HG02885 (cell line): Measurements from ENCODE around the gene ALKBH1.
"Not testable (repeated sequence)": the region's sequence is repeated elsewhere in the genome, so short reads cannot be mapped to it uniquely, and the experiment has no call there.

Experiments used
- ATAC-seq: cut with Tn5 transposase; IDR thresholded peaks from one replicate; pipeline ENCODE4 v1.9.1; 2021; ENCODE audit warnings: mild to moderate bottlenecking; ENCODE audit not compliant: unreplicated experiment, poor library complexity

The ALKBH1 gene

DNA sequence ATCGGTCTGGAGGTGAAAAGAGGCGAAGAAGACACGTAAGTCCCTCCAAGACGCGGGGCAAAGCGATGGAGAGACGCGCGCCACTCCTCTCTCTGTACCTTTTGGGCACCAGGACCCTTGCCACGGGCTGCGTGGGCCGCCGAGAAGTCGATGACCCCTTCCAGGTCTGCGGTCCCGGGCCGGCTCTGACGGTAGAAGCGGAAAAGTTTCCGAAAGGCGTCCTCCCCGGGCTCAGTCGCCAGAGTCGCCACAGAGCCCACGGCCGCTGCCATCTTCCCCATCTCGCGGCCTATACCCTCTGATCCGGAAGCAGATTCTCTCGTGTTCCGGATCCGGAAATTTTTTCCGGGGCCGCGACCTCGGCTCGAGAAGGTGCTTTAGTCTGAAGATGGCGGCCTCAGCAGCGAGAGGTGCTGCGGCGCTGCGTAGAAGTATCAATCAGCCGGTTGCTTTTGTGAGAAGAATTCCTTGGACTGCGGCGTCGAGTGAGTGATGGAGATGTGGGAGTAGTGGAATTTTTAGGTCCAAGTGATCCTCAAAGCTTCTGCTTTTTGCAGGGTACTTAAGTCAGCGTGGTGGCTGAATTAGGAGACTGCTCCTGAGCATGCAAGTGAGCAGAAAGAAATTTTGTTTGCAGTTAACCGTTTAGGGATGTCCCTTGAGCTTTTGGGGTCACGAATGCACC lies at the start of gene ALKBH1, which contains the start of gene SLIRP:
ALKBH1 (minus strand) TSS at position 300 of the 685 bp plus-strand sequence; CDS start at position 281, 19 bp downstream.
SLIRP (plus strand) TSS at position 380 of the 685 bp plus-strand sequence; CDS start at position 389, 9 bp downstream.
- ATAC-seq: peak; percentile 97

- no peak for ATAC-seq
Observed at GRCh38 chr14:77752799-77753516, 45.1 kb upstream of the ALKBH1 start.

DNA sequence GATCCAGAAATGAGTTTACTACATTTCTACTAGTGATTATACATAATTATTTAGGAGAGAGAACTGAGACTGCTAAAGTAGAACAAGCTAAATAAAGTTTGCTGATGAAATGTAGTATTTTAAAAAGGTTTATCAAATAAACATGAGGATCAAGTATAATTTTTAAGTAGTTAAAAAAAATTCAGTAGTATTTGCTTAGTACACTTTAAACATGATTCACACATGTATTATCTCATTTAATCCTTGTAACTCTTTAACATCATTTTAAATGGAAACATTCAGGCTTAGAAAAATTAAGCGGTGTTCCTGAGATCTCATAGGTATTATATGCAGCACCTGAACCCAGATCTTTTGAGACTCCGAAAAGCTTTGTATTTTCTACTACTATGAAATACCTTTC lies 44.4 kb upstream of the ALKBH1 start:
- no peak for ATAC-seq

- not testable (repeated sequence) for ATAC-seq
Observed at GRCh38 chr14:77747425-77747824, 39.6 kb upstream of the ALKBH1 start.

- no peak for ATAC-seq
Observed at GRCh38 chr14:77746064-77746702, 38.4 kb upstream of the ALKBH1 start.

DNA sequence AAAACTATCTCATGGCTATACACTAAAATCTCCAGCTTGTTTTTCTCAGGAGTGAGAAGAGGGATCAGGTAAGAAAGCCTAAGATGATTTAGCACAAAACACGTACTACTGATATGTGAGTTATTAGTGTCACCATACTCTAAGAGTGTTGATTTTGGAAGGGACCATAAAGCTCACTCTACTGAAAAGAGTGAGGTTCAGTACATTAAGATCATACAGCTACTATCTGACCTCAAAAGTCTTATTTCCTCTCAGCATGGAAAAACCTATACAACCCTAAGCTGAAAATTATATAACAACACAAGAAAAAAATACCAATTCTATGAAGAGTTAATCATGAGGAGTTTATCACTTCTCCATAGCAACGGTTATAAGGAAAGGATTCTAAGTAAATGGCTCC lies 33.6 kb upstream of the ALKBH1 start:
- no peak for ATAC-seq

GRCh38 chr14:77738559-77739250 lies 30.9 kb upstream of the ALKBH1 start:
- ATAC-seq: peak; percentile 72

- ATAC-seq: no peak
Observed at GRCh38 chr14:77730976-77731497, 23.2 kb upstream of the ALKBH1 start.

- ATAC-seq: no peak
Observed at GRCh38 chr14:77722301-77722700, 14.5 kb upstream of the ALKBH1 start.

GRCh38 chr14:77721437-77721836 lies 13.6 kb upstream of the ALKBH1 start:
- ATAC-seq: no peak

- ATAC-seq: no peak
Observed at GRCh38 chr14:77717608-77718305, 9.9 kb upstream of the ALKBH1 start.

- ATAC-seq: peak; percentile 80
Observed at GRCh38 chr14:77714926-77715325, 7.1 kb upstream of the ALKBH1 start.

- no peak for ATAC-seq
Observed at GRCh38 chr14:77710364-77710763, 2.5 kb upstream of the ALKBH1 start.

- ATAC-seq: no peak
Observed at GRCh38 chr14:77709412-77709811, 1.6 kb upstream of the ALKBH1 start.

DNA sequence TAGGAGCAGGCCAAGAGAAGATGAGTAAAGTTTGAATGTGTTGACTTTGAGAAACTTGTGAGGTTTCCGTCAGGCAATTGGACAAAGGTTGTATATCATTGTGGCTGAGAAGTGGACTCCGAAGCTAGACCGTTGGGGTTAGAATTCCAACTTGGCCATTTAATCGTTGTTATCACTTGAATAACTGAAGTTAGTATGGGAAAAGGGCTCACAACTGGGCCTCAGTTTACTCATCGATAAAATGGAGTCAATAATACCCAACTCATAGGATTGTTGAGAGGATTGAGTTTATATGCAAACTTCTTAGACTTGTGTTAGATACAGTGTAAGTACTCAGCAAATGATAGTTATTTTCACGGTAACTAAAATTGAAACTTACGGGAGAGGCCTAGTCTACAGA lies 926 bp upstream of the ALKBH1 start:
- ATAC-seq: no peak

- peak; percentile 29 for ATAC-seq
Observed at GRCh38 chr14:77707355-77707723, 484 bp downstream of the ALKBH1 start.

GRCh38 chr14:77691259-77691658 lies 16.6 kb downstream of the ALKBH1 start:
- ATAC-seq: no peak

GRCh38 chr14:77682158-77682553 lies 25.7 kb downstream of the ALKBH1 start:
- no peak for ATAC-seq

GRCh38 chr14:77681196-77682157 lies 26.3 kb downstream of the ALKBH1 start:
- ATAC-seq: no peak
